Measurements from ENCODE around the gene SLC27A6.

Gene SLC27A6

DNA sequence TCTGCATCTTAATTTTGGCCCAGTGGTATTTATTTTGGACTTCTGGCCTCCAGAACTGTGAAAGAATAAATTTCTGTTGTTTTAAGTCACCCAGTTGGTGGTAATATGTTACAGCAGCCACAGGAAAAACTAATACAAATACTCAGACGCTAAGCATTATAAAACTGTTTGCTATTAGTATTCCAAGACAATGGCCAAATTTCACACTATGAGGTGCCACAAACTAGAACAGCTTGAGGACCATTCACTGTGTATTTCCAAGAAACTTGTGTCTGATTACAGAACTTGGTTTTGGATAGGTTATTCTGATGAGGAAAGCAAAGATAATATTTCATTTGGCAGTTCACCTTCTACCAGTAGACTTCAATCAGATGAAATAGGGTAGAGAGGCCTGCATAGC is 113.0 kb downstream of the SLC27A6 start:
- TF ChIP-seq CTCF (IDR thresholded peaks at IDR 0.05; ENCODE audit: low read depth, low read length, missing control alignments) = no peak

DNA sequence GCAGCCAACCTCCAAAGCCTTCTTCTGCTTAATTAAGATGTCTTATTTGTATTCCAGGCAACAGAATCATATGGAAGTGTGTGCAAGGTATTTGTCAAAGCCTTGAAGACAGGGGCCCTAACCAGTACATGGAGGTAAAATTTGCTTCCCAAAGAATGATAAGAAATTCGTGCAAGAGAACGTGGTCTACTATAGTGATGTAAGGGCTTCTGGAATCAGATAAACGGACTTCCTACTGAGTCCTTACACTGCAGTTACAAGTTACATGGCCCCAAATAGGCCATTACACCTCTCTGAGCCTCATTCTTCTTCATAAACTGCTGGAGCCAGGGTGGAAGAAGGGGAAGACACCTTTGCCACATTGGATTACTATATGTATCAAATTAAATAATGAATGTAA is 113.4 kb downstream of the SLC27A6 start:
- no peak for TF ChIP-seq CTCF (IDR thresholded peaks at IDR 0.05; ENCODE audit: low read depth, low read length, missing control alignments)
- H3K4me3 ChIP-seq (ENCODE audit: low read depth, low read length) = no peak overlapping the region
- DNase-seq (ENCODE audit: low read depth) = no peak

More for the DNA sequence above, 113.0 kb downstream of the SLC27A6 start:
- H3K4me3 ChIP-seq (ENCODE audit: low read depth, low read length) = no peak overlapping the region
- no peak for DNase-seq (ENCODE audit: low read depth)

DNA sequence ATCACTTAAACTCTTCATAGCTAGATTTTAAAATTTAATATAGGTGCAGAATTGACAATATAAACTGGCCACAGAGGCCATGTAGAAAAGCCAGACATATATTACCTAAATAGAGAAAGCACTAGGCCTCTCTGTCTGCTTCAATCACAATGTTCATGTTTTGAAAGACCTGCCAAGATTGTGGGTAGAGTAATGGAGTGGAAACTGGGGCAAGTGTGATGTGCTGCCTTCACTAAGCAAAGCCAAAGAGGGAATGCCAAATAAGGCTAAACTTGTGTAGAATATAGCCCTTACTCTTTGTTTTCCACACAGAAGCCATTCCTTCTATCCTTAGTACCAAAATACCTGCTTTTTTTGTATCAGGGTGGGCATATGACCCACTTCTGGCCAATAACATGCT is 114.2 kb downstream of the SLC27A6 start:
- H3K4me3 ChIP-seq (ENCODE audit: low read depth, low read length) = no peak overlapping the region
- TF ChIP-seq CTCF (IDR thresholded peaks at IDR 0.05; ENCODE audit: low read depth, low read length, missing control alignments) = no peak
- no peak for DNase-seq (ENCODE audit: low read depth)

DNA sequence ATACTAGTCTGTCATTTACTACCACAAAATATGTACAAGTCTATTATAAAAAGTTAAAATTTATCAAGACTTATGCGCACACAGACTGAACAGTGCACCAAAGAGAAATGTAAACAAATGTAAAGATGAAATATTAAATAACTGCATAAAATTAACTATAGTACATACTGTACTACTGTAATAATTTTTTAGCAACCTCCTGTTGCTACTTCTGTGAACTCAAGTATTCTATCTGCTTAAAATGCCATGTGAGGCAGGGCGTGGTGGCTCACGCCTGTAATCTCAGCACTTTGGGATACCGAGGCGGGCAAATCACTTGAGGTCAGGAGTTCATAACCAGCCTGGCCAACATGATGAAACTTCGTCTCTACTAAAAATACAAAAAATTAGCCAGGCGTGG is 115.5 kb downstream of the SLC27A6 start:
- TF ChIP-seq CTCF (IDR thresholded peaks at IDR 0.05; ENCODE audit: low read depth, low read length, missing control alignments) = no peak
- DNase-seq (ENCODE audit: low read depth) = no peak
- no peak overlapping the region for H3K4me3 ChIP-seq (ENCODE audit: low read depth, low read length)

DNA sequence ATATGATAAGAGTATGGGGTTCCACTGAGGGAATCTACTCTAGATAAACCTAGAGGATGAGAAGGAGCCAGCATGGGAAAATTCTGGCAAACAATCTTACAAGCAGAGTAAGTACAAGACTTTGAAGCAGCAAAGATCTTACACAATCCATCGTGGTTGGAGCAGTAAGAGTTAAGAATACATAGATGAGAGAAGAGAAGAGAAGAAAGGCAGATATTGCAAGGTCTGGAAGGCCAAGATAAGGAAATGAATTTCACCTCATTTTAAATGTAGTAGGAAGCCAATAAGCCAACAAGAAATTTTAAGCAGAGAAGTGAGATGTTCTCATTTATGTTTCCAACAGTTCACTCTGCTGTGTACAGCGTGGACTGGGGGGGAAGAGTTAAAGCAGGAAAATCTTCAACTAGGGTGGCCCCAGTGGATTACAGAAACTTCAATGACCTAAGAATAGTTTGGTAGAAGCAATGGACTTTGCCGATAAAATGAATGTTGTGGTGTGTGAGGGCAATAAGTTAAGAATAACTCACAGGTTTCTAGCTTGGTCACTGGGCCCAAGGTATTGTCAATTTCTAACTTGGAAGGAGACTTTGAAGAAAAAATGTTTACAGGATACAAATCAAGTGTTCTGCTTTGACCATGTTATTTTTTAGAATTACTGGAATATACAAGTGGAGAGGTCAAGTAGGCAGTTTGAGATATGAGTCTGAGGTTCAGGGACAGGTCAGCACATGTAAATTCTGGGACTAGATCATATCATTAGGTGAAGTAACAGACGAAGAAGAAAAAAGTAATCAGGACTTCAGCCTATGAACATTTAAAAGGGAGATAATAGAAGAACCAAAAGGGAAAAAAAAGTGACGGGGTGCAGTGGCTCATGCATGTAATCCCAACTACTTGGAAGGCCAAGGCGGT is 117.2 kb downstream of the SLC27A6 start:
- H3K4me3 ChIP-seq (ENCODE audit: low read depth, low read length) = no peak overlapping the region
- no peak for TF ChIP-seq CTCF (IDR thresholded peaks at IDR 0.05; ENCODE audit: low read depth, low read length, missing control alignments)
- DNase-seq (ENCODE audit: low read depth) = no peak

Measured in GM12864 (cell line).